HepG2 (cell line): Measurements from ENCODE around the gene SLC16A3. TPM values are rescaled to one million over a fixed set of nuclear protein-coding genes. Genes with fewer than 3 reads are reported as not detected.

ENCODE experiments used
- CAMTA2 ChIP-seq: sonication (generic); formaldehyde crosslinking; IDR thresholded peaks from 2 replicates; pipeline ENCODE4 v1.4.0; 2020; ENCODE audit warnings: mild to moderate bottlenecking, missing genetic modification reagents, borderline replicate concordance
- CENPT ChIP-seq: sonication (generic); formaldehyde crosslinking; IDR thresholded peaks from 2 replicates; pipeline ENCODE4 v1.8.0; 2022; ENCODE audit warnings: low read depth, mild to moderate bottlenecking, moderate library complexity, missing genetic modification reagents
- CSRNP2 ChIP-seq: sonication (generic); formaldehyde crosslinking; conservative IDR thresholded peaks from 2 replicates; pipeline ENCODE4 v1.8.0; 2022; ENCODE audit warnings: low read depth, missing genetic modification reagents
- DDIT3 ChIP-seq: sonication (generic); formaldehyde crosslinking; IDR thresholded peaks from 2 replicates; pipeline ENCODE4 v1.4.0; 2020; ENCODE audit warnings: mild to moderate bottlenecking, missing genetic modification reagents
- DMTF1 ChIP-seq: sonication (generic); formaldehyde crosslinking; IDR thresholded peaks from 2 replicates; pipeline ENCODE4 v1.4.0; 2020; ENCODE audit warnings: mild to moderate bottlenecking, missing genetic modification reagents
- ELF1 ChIP-seq: sonication (generic); formaldehyde crosslinking; IDR thresholded peaks from 2 replicates; pipeline ENCODE4 v1.4.0; 2020; ENCODE audit warnings: missing genetic modification reagents
- NFIB ChIP-seq: sonication (generic); formaldehyde crosslinking; IDR thresholded peaks from 2 replicates; pipeline ENCODE4 v1.9.0; 2021; ENCODE audit warnings: missing genetic modification reagents, mild to moderate bottlenecking, borderline replicate concordance
- STAG1 ChIP-seq: sonication (generic); formaldehyde crosslinking; IDR thresholded peaks from 2 replicates; pipeline ENCODE4 v1.4.0; 2020; ENCODE audit warnings: missing genetic modification reagents
- TAF15 ChIP-seq: fragments of 200-400 bp; formaldehyde crosslinking; IDR thresholded peaks from one replicate; pipeline ENCODE4 v1.6.1; 2018; ENCODE audit warnings: mild to moderate bottlenecking, low read depth, low read length; ENCODE audit not compliant: poor library complexity, severe bottlenecking
- TRAFD1 ChIP-seq: sonication (generic); formaldehyde crosslinking; IDR thresholded peaks from 2 replicates; pipeline ENCODE4 v1.5.1; 2020; ENCODE audit warnings: missing genetic modification reagents, mild to moderate bottlenecking, borderline replicate concordance
- ZFP36L1 ChIP-seq: sonication (generic); formaldehyde crosslinking; IDR thresholded peaks from 2 replicates; pipeline ENCODE4 v1.8.0; 2022; ENCODE audit warnings: mild to moderate bottlenecking, missing genetic modification reagents, moderate library complexity
- ZKSCAN8 ChIP-seq: IDR thresholded peaks from 2 replicates; pipeline ENCODE4 v1.6.1; 2016; ENCODE audit warnings: borderline replicate concordance, missing genetic modification reagents, missing compliant biosample characterization
- ZNF367 ChIP-seq: sonication (generic); formaldehyde crosslinking; IDR thresholded peaks from 2 replicates; pipeline ENCODE4 v1.4.0; 2020; ENCODE audit warnings: missing genetic modification reagents, borderline replicate concordance
- ZNF432 ChIP-seq: sonication (generic); formaldehyde crosslinking; IDR thresholded peaks from 2 replicates; pipeline ENCODE4 v1.5.0; 2020; ENCODE audit warnings: missing genetic modification reagents, mild to moderate bottlenecking, borderline replicate concordance
- ZNF747 ChIP-seq: sonication (generic); formaldehyde crosslinking; IDR thresholded peaks from 2 replicates; pipeline ENCODE4 v1.8.1; 2023; ENCODE audit warnings: missing genetic modification reagents, mild to moderate bottlenecking, borderline replicate concordance
- ZNF776 ChIP-seq: sonication (generic); formaldehyde crosslinking; IDR thresholded peaks from 2 replicates; pipeline ENCODE4 v1.4.0; 2020; ENCODE audit warnings: mild to moderate bottlenecking, missing genetic modification reagents
- polyA plus RNA-seq, 8 experiments: library from polyadenylated mRNA; depleted of rRNA in 3 of 8; stranded (reverse) in 7 of 8; unstranded in 1 of 8; fragments of >200 nt; fragmentation: Illumina TruSeq in 4 of 8; extraction: Trizol in 4 of 8; gene quantifications; 2 replicates each; pipeline versions ENCODE4 v1.2.1 to v1.2.3, GENCODE V29; 2011 to 2016; ENCODE audit warnings: low read depth in 4 of 8, missing spikeins in 1 of 8, mixed read lengths in 1 of 8; ENCODE audit not compliant: insufficient read depth in 1 of 8
- total RNA-seq, 5 experiments: library from RNA; depleted of rRNA; stranded (reverse); fragments of >200 nt; fragmentation: Illumina TruSeq; extraction: Trizol; gene quantifications; 2 replicates each; pipeline ENCODE4 v1.2.3, GENCODE V29; 2016; ENCODE audit warnings: low read depth in 1 of 5

SLC16A3 gene
- total and polyA plus RNA-seq, 2 of the 13 experiments (the other 11 are each of a cell fraction or from before 2014, with no cell fraction given) = 242 to 349 TPM

GRCh38 chr17:82231562-82232321, 2.9 kb downstream of the SLC16A3 start (continued):
- TF ChIP-seq ELF1 (CRISPR knock-in tag) = peak; percentile 88
- no peak for TF ChIP-seq NFIB
- 0 out of 2 replicates have a peak, but pooled peaks have one; percentile 32 for TF ChIP-seq ZNF432 (CRISPR knock-in tag)
- TF ChIP-seq ZNF367 (CRISPR knock-in tag) = no peak
- TF ChIP-seq ZFP36L1 (CRISPR knock-in tag) = no peak
- no peak; the same call in 1 of the 2 replicates for TF ChIP-seq TRAFD1 (CRISPR knock-in tag)
- TF ChIP-seq CAMTA2 (CRISPR knock-in tag) = no peak
- no peak for TF ChIP-seq DMTF1
- peak; percentile 16; the same call in 1 of the 2 replicates for TF ChIP-seq STAG1 (CRISPR knock-in tag)
- no peak for TF ChIP-seq DDIT3 (CRISPR knock-in tag)
- no peak for TF ChIP-seq CENPT (CRISPR knock-in tag)
- peak; percentile 86 for TF ChIP-seq ZNF747 (CRISPR knock-in tag)
- no peak for TF ChIP-seq TAF15
- TF ChIP-seq CSRNP2 (CRISPR knock-in tag) = no peak
- TF ChIP-seq ZKSCAN8 = peak; percentile 73; the same call in 1 of the 2 replicates
- peak; percentile 10; the same call in 1 of the 2 replicates for TF ChIP-seq ZNF776
